Measurements from ENCODE around the gene DIS3L2. TPM values are rescaled to one million over a fixed set of nuclear protein-coding genes. Genes with fewer than 3 reads are reported as not detected.

DIS3L2 gene
- total and polyA plus RNA-seq, 2 of the 8 experiments (the other 6 are each of a cell fraction or from before 2014, with no cell fraction given): 11.5 to 21.6 TPM

DNA sequence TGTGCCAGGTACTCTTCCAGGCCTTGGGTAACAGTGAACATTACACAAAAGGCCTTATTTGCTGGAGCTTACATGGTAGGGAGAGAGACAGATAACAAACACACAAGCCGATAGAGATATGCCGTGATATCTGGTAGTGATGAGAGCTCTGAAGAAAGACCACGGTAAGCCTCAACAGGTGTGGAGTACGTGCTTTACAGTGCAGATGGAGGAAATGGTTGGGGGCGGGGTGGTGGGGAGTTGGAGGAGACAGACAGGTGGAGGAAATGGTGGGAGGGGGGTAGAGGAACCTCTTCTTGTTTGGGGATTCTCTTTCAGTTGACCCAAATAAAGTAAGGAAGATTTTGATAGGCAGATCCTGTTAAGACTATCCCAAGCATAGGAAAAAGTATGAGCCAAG lies 276.0 kb downstream of the DIS3L2 start:
- Histone ChIP-seq H4K91ac (replicated peaks; ENCODE audit: insufficient read length, low read length) (no peak overlapping the region), H3K4me2 (ENCODE audit: insufficient read depth in 1 of 2, low read depth in 2 of 2, low read length in 2 of 2) (no peak overlapping the region), H2BK15ac (ENCODE audit: low read length) (no peak overlapping the region), H3K23me2 (ENCODE audit: low read depth, low read length) (no peaks in the 10 kb centered on the region), H4K8ac (ENCODE audit: extremely low read depth, insufficient read depth, low read length) (no peak overlapping the region), H4K5ac (ENCODE audit: insufficient read length, low read depth, low read length) (no peak overlapping the region), H3K36me3 (ENCODE audit: control insufficient read depth in 2 of 4, insufficient read depth in 4 of 4, low read length in 3 of 4) (no peaks in the 10 kb centered on the region), H3K9me3 (ENCODE audit: insufficient read depth in 2 of 2, low read depth in 1 of 2, low read length in 1 of 2) (no peaks in the 10 kb centered on the region), H3K9ac (replicated peaks in 1 of 4; ENCODE audit: extremely low read depth in 1 of 4, low read depth in 3 of 4, low read length in 3 of 4) (no peak overlapping the region), H3K27ac (ENCODE audit: low read depth, low read length) (no peak overlapping the region), H2AFZ (ENCODE audit: low read length) (no peak overlapping the region), H2BK5ac (ENCODE audit: low read depth, low read length) (no peak overlapping the region), H3K79me2 (ENCODE audit: control insufficient read depth in 1 of 2, insufficient read depth in 2 of 2, low read length in 2 of 2) (no peaks in the 10 kb centered on the region), H3K18ac (ENCODE audit: extremely low read depth, low read length) (no peak overlapping the region), H3K4me3 (ENCODE audit: extremely low read depth in 1 of 4, insufficient read depth in 2 of 4, low read depth in 3 of 4, low read length in 4 of 4) (no peak overlapping the region), H3K56ac (replicated peaks; ENCODE audit: insufficient read length, low read depth, low read length) (no peak overlapping the region), H3K27me3 (replicated peaks in 1 of 4; ENCODE audit: control insufficient read depth in 3 of 4, extremely low read depth in 1 of 4, insufficient read depth in 3 of 4, low read length in 3 of 4) (no peaks in the 10 kb centered on the region), H3K79me1 (ENCODE audit: low read depth, low read length) (no peaks in the 10 kb centered on the region), H3K23ac (ENCODE audit: insufficient read length) (no peak overlapping the region), H4K20me1 (replicated peaks in 1 of 2; ENCODE audit: control insufficient read depth in 1 of 2, insufficient read depth in 2 of 2, low read length in 2 of 2) (no peaks in the 10 kb centered on the region), H2BK12ac (ENCODE audit: low read depth, low read length) (no peak overlapping the region), H3K4me1 (replicated peaks in 1 of 4; ENCODE audit: control insufficient read depth in 3 of 4, insufficient read depth in 4 of 4, low read length in 3 of 4) (no peaks in the 10 kb centered on the region), H2BK120ac (replicated peaks; ENCODE audit: low read depth, low read length) (no peak overlapping the region), H3K4ac (replicated peaks; ENCODE audit: insufficient read length, low read depth, low read length) (no peak overlapping the region), H3K14ac (ENCODE audit: insufficient read length) (no peak overlapping the region), H2BK20ac (ENCODE audit: low read length) (no peak overlapping the region), H2AK5ac (ENCODE audit: low read depth, low read length) (no peak overlapping the region)
- CTCF ChIA-PET (ENCODE audit: partially characterized antibody): interaction anchor here (1.2 kb wide), 1 partner anchor 130 kb away, joined by 3 read pairs; no protein-coding TSS in a partner anchor
- DNase-seq (ENCODE audit: low read depth in 1 of 2, low spot score in 2 of 2) (no peak), FAIRE-seq (no peak)
- 96% methylated on average over 5 of the region's 5 CpGs; no CpG with 5 or more reads in 1 of the 2 experiments for WGBS, 2 experiments (ENCODE audit: extremely low coverage in 1 of 2, insufficient coverage in 1 of 2, insufficient read length in 1 of 2, insufficient replicate concordance in 2 of 2, low coverage in 1 of 2, low lambda C conversion rate in 2 of 2, missing lambda C conversion rate in 1 of 2)
- POLR2A ChIA-PET (ENCODE audit: partially characterized antibody): no interaction called here
- no peak for TF ChIP-seq EP300 (IDR thresholded peaks at IDR 0.05; ENCODE audit: borderline replicate concordance in 1 of 2, low read depth in 2 of 2, low read length in 2 of 2)
- no peak for TF ChIP-seq EZH2 (IDR thresholded peaks at IDR 0.05; ENCODE audit: low read depth, low read length, severe bottlenecking)
- TF ChIP-seq MAFK (IDR thresholded peaks at IDR 0.05; ENCODE audit: low read depth, low read length): no peak
- no peak for TF ChIP-seq POLR2A (IDR thresholded peaks at IDR 0.05; ENCODE audit: control extremely low read depth in 1 of 2, low read depth in 2 of 2, low read length in 2 of 2)
- no peak for TF ChIP-seq SP1 (IDR thresholded peaks at IDR 0.05; ENCODE audit: low read depth, low read length)
- no peak for TF ChIP-seq GABPA (IDR thresholded peaks at IDR 0.05; ENCODE audit: borderline replicate concordance, insufficient read depth, low read length)
- no peak for TF ChIP-seq SIN3A (conservative IDR thresholded peaks at IDR 0.05 in 1 of 2, IDR thresholded peaks at IDR 0.05 in 1 of 2; ENCODE audit: low read depth in 1 of 2, low read length in 2 of 2)
- no peak for TF ChIP-seq ZNF274 (IDR thresholded peaks at IDR 0.05; ENCODE audit: borderline replicate concordance, extremely low read depth, low read length)
- no peak for TF ChIP-seq NANOG (IDR thresholded peaks at IDR 0.05; ENCODE audit: insufficient read depth, low read depth, low read length, poor library complexity, severe bottlenecking)
- no peak for TF ChIP-seq HDAC6 (IDR thresholded peaks at IDR 0.05; ENCODE audit: low read depth, low read length)
- no peak for TF ChIP-seq CHD2 (IDR thresholded peaks at IDR 0.05; ENCODE audit: low read length)
- no peak for TF ChIP-seq TCF12 (IDR thresholded peaks at IDR 0.05; ENCODE audit: low read depth, low read length)
- TF ChIP-seq HDAC2 (IDR thresholded peaks at IDR 0.05; ENCODE audit: borderline replicate concordance in 1 of 2, low read depth in 2 of 2, low read length in 2 of 2): no peak
- no peak for TF ChIP-seq SP4 (IDR thresholded peaks at IDR 0.05; ENCODE audit: low read length)
- no peak for TF ChIP-seq CHD1 (IDR thresholded peaks at IDR 0.05; ENCODE audit: low read depth, low read length)

All from H1 (cell line).